Calu3 (cell line): ENCODE results near the gene GADD45B. TPM values are rescaled to one million over a fixed set of nuclear protein-coding genes. Genes with fewer than 3 reads are reported as not detected.

Experiments
- BruUV-seq: library from RNA; stranded (reverse); fragments of 400-500 nt; replicated peaks from 2 replicates; lab custom pipeline; 2021; lab: Mats Ljungman, UMichigan
- CTCF ChIA-PET: fragments of 300-600 bp; sonication (Branson Sonifier 250); formaldehyde crosslinking; loops from one replicate; lab custom pipeline; 2022; ENCODE audit warnings: antibody characterized with exemption; lab: Charles Lee
- DNase-seq: peaks from one replicate; pipeline ENCODE4 v3.0.0; 2022
- H3K27ac Mint-ChIP-seq: one replicate; pipeline ENCODE4 v1.8.0; 2022; ENCODE audit warnings: mixed read lengths; ENCODE audit not compliant: unreplicated experiment
- H3K27me3 Mint-ChIP-seq: one replicate; pipeline ENCODE4 v1.8.0; 2022; ENCODE audit warnings: mixed read lengths; ENCODE audit not compliant: unreplicated experiment
- H3K36me3 Mint-ChIP-seq: one replicate; pipeline ENCODE4 v1.8.0; 2022; ENCODE audit warnings: mild to moderate bottlenecking, moderate library complexity, mixed read lengths; ENCODE audit not compliant: insufficient read depth, unreplicated experiment
- H3K4me1 Mint-ChIP-seq: one replicate; pipeline ENCODE4 v1.8.0; 2022; ENCODE audit warnings: mild to moderate bottlenecking, low read depth, mixed read lengths; ENCODE audit not compliant: unreplicated experiment
- H3K4me3 Mint-ChIP-seq: one replicate; pipeline ENCODE4 v1.8.0; 2022; ENCODE audit warnings: mild to moderate bottlenecking, low read depth, moderate library complexity, mixed read lengths; ENCODE audit not compliant: unreplicated experiment
- H3K9me3 Mint-ChIP-seq: one replicate; pipeline ENCODE4 v1.8.0; 2022; ENCODE audit warnings: low read depth, mixed read lengths; ENCODE audit not compliant: unreplicated experiment
- intact Hi-C: fragments of 100-400 bp; cut with micrococcal nuclease; formaldehyde crosslinking; loops from one replicate; pipeline ENCODE4 v1.10.0; 2022; ENCODE audit not compliant: unreplicated experiment
- total RNA-seq: library from RNA; stranded (reverse); gene quantifications from 2 replicates; pipeline ENCODE4 v1.2.3, GENCODE V29; 2022
- TF ChIP-seq, protein P1 (sequence below): fragments of 200-600 bp; IDR thresholded peaks from one replicate; pipeline ENCODE4 v1.8.0; 2022; ENCODE audit warnings: antibody characterized with exemption; ENCODE audit not compliant: unreplicated experiment

GADD45B gene
- total RNA-seq, 1 experiment from 2014 or later: 36.5 TPM

DNA sequence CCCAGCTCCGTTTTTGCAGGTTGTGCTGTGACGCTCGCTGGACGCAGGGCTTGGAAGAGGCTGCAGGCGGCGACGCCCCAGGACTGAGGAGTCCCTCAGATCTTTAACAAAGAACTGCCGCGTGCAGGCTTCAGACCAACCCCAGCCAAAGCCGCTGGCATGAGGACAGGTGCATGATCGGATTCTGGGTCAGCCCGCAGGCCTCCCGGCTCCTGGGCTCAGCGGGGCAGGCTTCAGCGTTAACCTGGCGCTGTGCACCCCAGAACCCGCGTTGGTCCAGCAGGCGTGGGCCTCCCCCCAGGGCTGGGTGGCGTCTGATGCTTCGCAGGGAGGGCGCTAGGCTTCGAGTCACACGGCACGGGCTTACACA, 47.6 kb upstream of the GADD45B start:
- no peak for DNase-seq
- no TSS peak for BruUV-seq
- H3K27ac Mint-ChIP-seq: no peak overlapping the region

GRCh38 chr19:2428756-2429711, 46.9 kb upstream of the GADD45B start:
- BruUV-seq: no TSS peak
- Mint-ChIP-seq H3K36me3 (peaks cover 43% of the 10 kb centered on the region), H3K4me3 (no peak overlapping the region), H3K27ac (no peak overlapping the region), H3K27me3 (no peaks in the 10 kb centered on the region), H3K9me3 (no peaks in the 10 kb centered on the region), H3K4me1 (no peaks in the 10 kb centered on the region)
- DNase-seq: no peak
- TF ChIP-seq, protein P1, sequence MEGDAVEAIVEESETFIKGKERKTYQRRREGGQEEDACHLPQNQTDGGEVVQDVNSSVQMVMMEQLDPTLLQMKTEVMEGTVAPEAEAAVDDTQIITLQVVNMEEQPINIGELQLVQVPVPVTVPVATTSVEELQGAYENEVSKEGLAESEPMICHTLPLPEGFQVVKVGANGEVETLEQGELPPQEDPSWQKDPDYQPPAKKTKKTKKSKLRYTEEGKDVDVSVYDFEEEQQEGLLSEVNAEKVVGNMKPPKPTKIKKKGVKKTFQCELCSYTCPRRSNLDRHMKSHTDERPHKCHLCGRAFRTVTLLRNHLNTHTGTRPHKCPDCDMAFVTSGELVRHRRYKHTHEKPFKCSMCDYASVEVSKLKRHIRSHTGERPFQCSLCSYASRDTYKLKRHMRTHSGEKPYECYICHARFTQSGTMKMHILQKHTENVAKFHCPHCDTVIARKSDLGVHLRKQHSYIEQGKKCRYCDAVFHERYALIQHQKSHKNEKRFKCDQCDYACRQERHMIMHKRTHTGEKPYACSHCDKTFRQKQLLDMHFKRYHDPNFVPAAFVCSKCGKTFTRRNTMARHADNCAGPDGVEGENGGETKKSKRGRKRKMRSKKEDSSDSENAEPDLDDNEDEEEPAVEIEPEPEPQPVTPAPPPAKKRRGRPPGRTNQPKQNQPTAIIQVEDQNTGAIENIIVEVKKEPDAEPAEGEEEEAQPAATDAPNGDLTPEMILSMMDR: no peak
- intact Hi-C loops: no loop called here
- CTCF ChIA-PET: interaction anchor here (1.5 kb wide), 1 partner anchor 182 kb away, joined by 6 read pairs; no protein-coding TSS in a partner anchor

More for the DNA sequence above, 47.6 kb upstream of the GADD45B start:
- CTCF ChIA-PET: interaction anchor here (1.5 kb wide), 1 partner anchor 183 kb away, joined by 6 read pairs; no protein-coding TSS in a partner anchor
- Mint-ChIP-seq H3K9me3 (no peaks in the 10 kb centered on the region), H3K4me3 (peak overlapping the region; percentile 93), H3K27me3 (no peaks in the 10 kb centered on the region), H3K4me1 (no peaks in the 10 kb centered on the region), H3K36me3 (peaks cover 39% of the 10 kb centered on the region)
- intact Hi-C loops: no loop called here
- TF ChIP-seq, protein P1: no peak

- CTCF ChIA-PET: interaction anchor here (0.6 kb wide), 1 partner anchor 100 kb away, joined by 9 read pairs; no protein-coding TSS in a partner anchor
- no peaks in the 10 kb centered on the region for H3K9me3 Mint-ChIP-seq
- BruUV-seq: no TSS peak
- DNase-seq: no peak
- H3K27me3 Mint-ChIP-seq: no peaks in the 10 kb centered on the region
- intact Hi-C loops: no loop called here
- H3K27ac Mint-ChIP-seq: no peak overlapping the region
- TF ChIP-seq, protein P1: no peak
- H3K4me3 Mint-ChIP-seq: no peak overlapping the region
- no peaks in the 10 kb centered on the region for H3K4me1 Mint-ChIP-seq
- H3K36me3 Mint-ChIP-seq: peaks cover 43% of the 10 kb centered on the region
These were observed 45.9 kb upstream of the GADD45B start for GRCh38 chr19:2429917-2430535.

DNA sequence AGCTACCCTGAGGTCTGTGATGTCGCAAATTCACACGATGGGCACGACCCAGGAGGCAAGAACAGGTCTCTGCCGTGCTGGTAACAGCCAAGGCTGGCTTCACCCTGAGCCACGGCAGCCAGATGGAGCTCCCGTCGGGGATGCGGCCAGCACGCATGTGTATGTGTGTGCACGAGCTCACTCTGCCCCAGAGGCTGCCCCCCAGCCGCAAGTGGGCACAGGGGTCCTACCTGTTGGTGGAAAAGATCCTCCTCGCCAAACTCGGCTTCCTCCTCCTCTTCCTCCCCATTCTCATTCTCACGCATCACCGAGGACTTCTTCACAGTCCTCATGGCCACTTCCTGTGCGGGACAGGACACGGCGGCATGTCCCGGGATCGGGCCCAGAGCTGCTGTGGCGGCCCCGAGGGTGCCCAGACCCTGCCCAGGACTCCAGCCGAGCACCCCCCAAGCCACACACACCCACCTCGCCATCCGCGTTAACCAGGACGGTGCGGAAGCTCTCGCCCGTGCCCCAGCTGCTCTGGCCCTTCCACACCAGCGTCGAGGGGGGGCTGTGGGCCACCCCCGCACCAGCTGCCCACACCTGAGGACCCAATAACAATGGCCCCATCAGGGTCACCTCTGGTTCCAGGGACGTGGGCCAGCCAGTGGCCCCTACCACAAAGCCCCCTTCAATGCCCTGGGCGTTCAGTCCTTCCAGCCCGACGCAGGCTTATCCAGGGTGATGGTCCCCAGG, 44.4 kb upstream of the GADD45B start:
- DNase-seq: no peak
- Mint-ChIP-seq H3K4me3 (no peak overlapping the region), H3K27me3 (no peaks in the 10 kb centered on the region), H3K27ac (no peak overlapping the region), H3K9me3 (no peaks in the 10 kb centered on the region), H3K36me3 (peaks cover 40% of the 10 kb centered on the region), H3K4me1 (no peaks in the 10 kb centered on the region)
- intact Hi-C loops: no loop called here
- no TSS peak for BruUV-seq
- TF ChIP-seq, protein P1: no peak
- CTCF ChIA-PET: no interaction called here
